GM10266 (cell line): Measurements from ENCODE around the gene PPP5C.

ENCODE experiments used
- DNase-seq: peaks from one replicate; pipeline ENCODE4 v3.0.0; 2012; ENCODE audit errors: extremely low spot score
- CTCF ChIP-seq: IDR thresholded peaks from 2 replicates; pipeline ENCODE4 v1.5.1; 2012; ENCODE audit warnings: mild to moderate bottlenecking, low read depth; ENCODE audit not compliant: control insufficient read depth, insufficient read depth; ENCODE audit errors: missing control alignments

The PPP5C gene

GRCh38 chr19:46337487-46337886, 9.4 kb upstream of the PPP5C start:
- no peak for DNase-seq
- TF ChIP-seq CTCF: no peak

DNA sequence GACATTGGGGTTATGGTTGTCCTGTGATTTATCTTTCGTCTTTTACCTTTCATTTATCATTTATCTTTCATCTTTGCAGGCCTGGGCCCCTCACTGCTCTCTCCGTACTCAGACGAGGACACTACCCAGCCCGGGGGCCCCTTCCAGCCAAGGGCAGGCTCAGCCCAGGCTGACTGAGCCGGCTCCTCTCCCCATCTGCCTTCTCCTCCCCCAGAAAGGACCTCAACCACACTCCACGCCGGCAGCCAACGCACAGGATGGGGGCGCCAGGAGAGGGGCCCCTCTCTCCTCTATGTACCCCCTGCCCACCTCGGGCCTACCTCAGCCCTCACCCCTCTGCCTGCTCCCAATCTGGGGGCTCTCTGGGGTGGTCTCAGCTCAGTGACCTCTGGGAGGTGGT, 7.4 kb upstream of the PPP5C start:
- DNase-seq: no peak
- no peak for TF ChIP-seq CTCF

DNA sequence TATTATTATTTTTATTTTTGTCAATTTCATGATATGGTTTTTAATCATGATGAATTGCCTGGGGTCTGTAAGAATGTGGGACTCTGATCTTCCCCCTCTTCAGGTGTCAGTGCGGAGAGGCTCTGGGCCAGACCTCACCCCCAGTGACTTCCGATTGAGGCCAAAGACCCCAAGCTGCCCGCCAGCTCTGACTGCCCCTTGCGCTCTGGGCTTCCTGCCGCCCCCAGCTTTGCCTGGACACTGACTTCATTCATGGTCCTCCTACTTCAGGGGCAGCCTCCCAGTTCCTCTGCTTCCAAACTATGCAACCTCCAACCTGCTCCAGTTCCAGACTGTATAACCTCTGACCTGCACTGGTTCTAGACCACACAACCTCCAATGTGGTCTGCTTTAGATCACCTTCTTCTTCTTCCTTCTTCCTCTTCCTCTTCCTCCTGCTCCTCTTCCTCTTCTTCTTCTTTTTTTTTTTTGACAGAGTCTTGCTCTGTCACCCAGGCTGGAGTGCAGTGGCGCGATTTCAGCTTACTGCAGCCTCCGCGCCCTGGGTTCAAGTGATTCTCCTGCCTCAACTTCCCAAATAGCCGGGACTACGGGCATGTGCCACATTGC, 6.7 kb upstream of the PPP5C start:
- DNase-seq: no peak
- TF ChIP-seq CTCF: no peak

DNA sequence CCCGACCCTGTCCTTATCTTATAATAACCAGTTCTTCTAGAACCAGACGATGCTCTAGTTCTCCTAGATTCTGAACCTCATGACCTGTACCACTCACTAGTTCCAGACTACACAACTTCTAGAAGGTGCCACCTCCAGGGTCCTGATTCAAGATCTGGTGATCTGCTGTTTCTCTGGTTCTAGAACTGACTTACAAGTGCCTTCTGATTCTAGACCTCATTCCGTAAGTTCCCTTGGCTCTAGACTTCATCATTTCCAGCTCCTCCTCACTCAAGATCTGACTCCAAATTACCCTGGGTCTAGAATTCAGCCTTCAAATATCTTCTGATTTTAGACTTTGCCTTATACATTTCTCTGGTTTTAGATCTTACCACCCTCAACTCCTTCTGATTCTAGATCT, 5.0 kb upstream of the PPP5C start:
- no peak for TF ChIP-seq CTCF
- DNase-seq: no peak

GRCh38 chr19:46344363-46344762, 2.5 kb upstream of the PPP5C start:
- no peak for TF ChIP-seq CTCF
- DNase-seq: no peak

DNA sequence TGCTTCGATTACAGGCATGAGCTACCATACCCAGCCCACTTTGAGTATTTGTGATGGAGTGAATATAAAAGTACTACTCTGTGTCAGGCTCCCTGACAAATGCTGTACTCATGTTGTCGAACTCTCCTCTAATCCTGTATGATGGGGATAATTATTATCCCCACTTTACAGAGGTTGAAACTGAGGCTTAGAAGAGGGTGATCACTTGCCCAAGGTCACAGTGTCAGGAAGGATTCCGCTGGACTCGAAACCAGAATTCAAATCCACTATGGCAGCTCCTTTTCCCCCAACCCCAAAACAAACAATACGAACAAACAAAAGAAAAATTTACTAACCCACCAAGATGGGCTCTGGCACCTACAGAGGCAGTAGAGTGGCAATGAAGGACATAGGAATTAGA, 1.7 kb upstream of the PPP5C start:
- no peak for DNase-seq
- TF ChIP-seq CTCF: no peak

DNA sequence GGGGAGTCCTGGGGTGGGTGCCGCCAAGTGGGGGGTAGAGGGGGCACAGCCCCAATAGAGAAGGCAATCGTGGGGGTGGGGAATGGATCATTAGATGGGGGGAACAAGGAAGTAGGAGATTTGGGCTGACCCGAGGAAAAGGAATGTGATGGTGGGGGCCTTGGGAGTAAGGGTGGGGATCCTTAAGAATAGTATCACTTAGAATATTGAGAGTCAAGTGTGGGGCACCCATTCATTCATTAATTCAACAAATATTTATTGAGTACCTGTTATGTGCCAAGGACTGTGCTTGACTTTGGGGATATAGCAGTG, 641 bp downstream of the PPP5C start:
- TF ChIP-seq CTCF: no peak
- no peak for DNase-seq
